ENCODE data around the gene VPS13A.

The VPS13A gene

DNA sequence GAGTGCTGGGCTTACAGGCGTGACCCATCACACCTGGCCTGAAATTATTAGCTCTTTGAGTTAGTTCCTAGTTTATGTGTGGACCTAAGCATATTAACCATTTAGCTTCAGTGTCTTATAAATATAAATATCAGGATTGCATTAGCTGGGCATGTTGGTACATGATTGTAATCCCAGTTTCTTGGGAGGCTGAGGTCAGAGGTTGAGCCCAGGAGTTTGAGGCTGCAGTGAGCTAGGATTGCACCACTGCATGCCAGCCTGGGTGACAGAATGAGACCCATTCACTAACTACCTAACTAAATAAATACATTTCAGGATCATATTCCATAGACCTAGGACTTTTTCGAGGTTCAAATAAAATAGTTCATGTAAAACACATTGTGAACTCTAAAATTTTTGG lies 129.8 kb downstream of the VPS13A start (continued):
- TF ChIP-seq ZBTB20 (tag by site-specific recombination; IDR thresholded peaks at IDR 0.05): no peak
- TF ChIP-seq, protein P1, sequence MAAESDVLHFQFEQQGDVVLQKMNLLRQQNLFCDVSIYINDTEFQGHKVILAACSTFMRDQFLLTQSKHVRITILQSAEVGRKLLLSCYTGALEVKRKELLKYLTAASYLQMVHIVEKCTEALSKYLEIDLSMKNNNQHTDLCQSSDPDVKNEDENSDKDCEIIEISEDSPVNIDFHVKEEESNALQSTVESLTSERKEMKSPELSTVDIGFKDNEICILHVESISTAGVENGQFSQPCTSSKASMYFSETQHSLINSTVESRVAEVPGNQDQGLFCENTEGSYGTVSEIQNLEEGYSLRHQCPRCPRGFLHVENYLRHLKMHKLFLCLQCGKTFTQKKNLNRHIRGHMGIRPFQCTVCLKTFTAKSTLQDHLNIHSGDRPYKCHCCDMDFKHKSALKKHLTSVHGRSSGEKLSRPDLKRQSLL (tag by site-specific recombination; IDR thresholded peaks at IDR 0.05): no peak
- TF ChIP-seq, protein P2, sequence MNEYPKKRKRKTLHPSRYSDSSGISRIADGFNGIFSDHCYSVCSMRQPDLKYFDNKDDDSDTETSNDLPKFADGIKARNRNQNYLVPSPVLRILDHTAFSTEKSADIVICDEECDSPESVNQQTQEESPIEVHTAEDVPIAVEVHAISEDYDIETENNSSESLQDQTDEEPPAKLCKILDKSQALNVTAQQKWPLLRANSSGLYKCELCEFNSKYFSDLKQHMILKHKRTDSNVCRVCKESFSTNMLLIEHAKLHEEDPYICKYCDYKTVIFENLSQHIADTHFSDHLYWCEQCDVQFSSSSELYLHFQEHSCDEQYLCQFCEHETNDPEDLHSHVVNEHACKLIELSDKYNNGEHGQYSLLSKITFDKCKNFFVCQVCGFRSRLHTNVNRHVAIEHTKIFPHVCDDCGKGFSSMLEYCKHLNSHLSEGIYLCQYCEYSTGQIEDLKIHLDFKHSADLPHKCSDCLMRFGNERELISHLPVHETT (tag by site-specific recombination; IDR thresholded peaks at IDR 0.05): no peak
- no peak for TF ChIP-seq ZNF654 (tag by site-specific recombination; IDR thresholded peaks at IDR 0.05; ENCODE audit: low read depth)
- TF ChIP-seq SP7 (tag by site-specific recombination; IDR thresholded peaks at IDR 0.05): no peak
- TF ChIP-seq, protein P3, sequence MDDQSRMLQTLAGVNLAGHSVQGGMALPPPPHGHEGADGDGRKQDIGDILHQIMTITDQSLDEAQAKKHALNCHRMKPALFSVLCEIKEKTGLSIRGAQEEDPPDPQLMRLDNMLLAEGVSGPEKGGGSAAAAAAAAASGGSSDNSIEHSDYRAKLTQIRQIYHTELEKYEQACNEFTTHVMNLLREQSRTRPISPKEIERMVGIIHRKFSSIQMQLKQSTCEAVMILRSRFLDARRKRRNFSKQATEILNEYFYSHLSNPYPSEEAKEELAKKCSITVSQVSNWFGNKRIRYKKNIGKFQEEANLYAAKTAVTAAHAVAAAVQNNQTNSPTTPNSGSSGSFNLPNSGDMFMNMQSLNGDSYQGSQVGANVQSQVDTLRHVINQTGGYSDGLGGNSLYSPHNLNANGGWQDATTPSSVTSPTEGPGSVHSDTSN (CRISPR knock-in tag; IDR thresholded peaks at IDR 0.05): no peak

DNA sequence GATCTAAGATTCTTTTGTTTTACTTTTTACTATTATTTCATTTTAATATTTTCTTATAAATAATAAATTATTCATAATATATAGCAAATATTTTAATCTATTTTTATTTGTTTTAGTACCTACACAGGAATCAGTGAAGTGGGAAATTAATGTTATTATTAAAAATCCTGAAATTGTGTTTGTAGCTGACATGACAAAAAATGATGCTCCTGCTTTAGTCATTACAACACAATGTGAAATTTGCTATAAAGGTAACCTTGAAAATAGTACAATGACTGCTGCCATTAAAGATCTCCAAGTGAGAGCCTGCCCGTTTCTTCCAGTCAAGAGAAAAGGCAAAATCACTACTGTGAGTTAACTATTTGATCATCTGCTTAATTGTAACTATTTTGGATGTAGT lies 138.7 kb downstream of the VPS13A start:
- H3K36me3 ChIP-seq (ENCODE audit: control insufficient read depth in 2 of 2, insufficient read depth in 1 of 2, low read length in 2 of 2): peaks cover 7 to 22% of the 10 kb centered on the region in 2 experiments
- ChIA-PET CTCF (interaction anchor here (1.2 kb wide), 1 partner anchor 141 kb away, joined by 4 read pairs; no protein-coding TSS in a partner anchor), POLR2A (no interaction called here)
- H3K4me3 ChIP-seq (ENCODE audit: low read depth, low read length): no peak overlapping the region
- H3K27ac ChIP-seq (ENCODE audit: extremely low read depth, low read depth, low read length): no peak overlapping the region
- H3K4me1 ChIP-seq (ENCODE audit: control insufficient read depth, insufficient read depth, low read length): no peaks in the 10 kb centered on the region
- no peaks in the 10 kb centered on the region for H3K9me3 ChIP-seq (ENCODE audit: control insufficient read depth, insufficient read depth, low read depth, low read length)
- TF ChIP-seq ZBTB8A (tag by site-specific recombination; IDR thresholded peaks at IDR 0.05): no peak
- TF ChIP-seq, protein P4, sequence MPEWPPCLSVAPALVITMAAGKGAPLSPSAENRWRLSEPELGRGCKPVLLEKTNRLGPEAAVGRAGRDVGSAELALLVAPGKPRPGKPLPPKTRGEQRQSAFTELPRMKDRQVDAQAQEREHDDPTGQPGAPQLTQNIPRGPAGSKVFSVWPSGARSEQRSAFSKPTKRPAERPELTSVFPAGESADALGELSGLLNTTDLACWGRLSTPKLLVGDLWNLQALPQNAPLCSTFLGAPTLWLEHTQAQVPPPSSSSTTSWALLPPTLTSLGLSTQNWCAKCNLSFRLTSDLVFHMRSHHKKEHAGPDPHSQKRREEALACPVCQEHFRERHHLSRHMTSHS (tag by site-specific recombination; IDR thresholded peaks at IDR 0.05): no peak
- no peak for TF ChIP-seq ZSCAN23 (tag by site-specific recombination; IDR thresholded peaks at IDR 0.05)
- TF ChIP-seq ZNF114 (tag by site-specific recombination; IDR thresholded peaks at IDR 0.05): no peak
- TF ChIP-seq ZNF394 (tag by site-specific recombination; IDR thresholded peaks at IDR 0.05; ENCODE audit: borderline replicate concordance): no peak
- TF ChIP-seq ZNF121 (tag by site-specific recombination; IDR thresholded peaks at IDR 0.05): no peak
- TF ChIP-seq RBAK (tag by site-specific recombination; IDR thresholded peaks at IDR 0.05): no peak
- TF ChIP-seq HOXA7 (CRISPR knock-in tag; IDR thresholded peaks at IDR 0.05; ENCODE audit: borderline replicate concordance): no peak
- TF ChIP-seq, protein P5, sequence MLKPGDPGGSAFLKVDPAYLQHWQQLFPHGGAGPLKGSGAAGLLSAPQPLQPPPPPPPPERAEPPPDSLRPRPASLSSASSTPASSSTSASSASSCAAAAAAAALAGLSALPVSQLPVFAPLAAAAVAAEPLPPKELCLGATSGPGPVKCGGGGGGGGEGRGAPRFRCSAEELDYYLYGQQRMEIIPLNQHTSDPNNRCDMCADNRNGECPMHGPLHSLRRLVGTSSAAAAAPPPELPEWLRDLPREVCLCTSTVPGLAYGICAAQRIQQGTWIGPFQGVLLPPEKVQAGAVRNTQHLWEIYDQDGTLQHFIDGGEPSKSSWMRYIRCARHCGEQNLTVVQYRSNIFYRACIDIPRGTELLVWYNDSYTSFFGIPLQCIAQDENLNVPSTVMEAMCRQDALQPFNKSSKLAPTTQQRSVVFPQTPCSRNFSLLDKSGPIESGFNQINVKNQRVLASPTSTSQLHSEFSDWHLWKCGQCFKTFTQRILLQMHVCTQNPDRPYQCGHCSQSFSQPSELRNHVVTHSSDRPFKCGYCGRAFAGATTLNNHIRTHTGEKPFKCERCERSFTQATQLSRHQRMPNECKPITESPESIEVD (tag by site-specific recombination; IDR thresholded peaks at IDR 0.05): no peak
- TF ChIP-seq ZNF707 (tag by site-specific recombination; IDR thresholded peaks at IDR 0.05): no peak
- TF ChIP-seq ZNF23 (tag by site-specific recombination; IDR thresholded peaks at IDR 0.05; ENCODE audit: borderline replicate concordance): no peak
- TF ChIP-seq ZNF311 (tag by site-specific recombination; IDR thresholded peaks at IDR 0.05; ENCODE audit: borderline replicate concordance): no peak
- TF ChIP-seq ZNF571 (tag by site-specific recombination; IDR thresholded peaks at IDR 0.05): no peak
- TF ChIP-seq, protein P6, sequence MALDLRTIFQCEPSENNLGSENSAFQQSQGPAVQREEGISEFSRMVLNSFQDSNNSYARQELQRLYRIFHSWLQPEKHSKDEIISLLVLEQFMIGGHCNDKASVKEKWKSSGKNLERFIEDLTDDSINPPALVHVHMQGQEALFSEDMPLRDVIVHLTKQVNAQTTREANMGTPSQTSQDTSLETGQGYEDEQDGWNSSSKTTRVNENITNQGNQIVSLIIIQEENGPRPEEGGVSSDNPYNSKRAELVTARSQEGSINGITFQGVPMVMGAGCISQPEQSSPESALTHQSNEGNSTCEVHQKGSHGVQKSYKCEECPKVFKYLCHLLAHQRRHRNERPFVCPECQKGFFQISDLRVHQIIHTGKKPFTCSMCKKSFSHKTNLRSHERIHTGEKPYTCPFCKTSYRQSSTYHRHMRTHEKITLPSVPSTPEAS (tag by site-specific recombination; IDR thresholded peaks at IDR 0.05): no peak
- no peak for TF ChIP-seq ZNF48 (tag by site-specific recombination; IDR thresholded peaks at IDR 0.05)

All from HEK293 (cell line).